ENCODE measurements around the gene UGT3A1. TPM values are rescaled to one million over a fixed set of nuclear protein-coding genes. Genes with fewer than 3 reads are reported as not detected.

UGT3A1 gene
- total RNA-seq, 1 donor: not detected

DNA sequence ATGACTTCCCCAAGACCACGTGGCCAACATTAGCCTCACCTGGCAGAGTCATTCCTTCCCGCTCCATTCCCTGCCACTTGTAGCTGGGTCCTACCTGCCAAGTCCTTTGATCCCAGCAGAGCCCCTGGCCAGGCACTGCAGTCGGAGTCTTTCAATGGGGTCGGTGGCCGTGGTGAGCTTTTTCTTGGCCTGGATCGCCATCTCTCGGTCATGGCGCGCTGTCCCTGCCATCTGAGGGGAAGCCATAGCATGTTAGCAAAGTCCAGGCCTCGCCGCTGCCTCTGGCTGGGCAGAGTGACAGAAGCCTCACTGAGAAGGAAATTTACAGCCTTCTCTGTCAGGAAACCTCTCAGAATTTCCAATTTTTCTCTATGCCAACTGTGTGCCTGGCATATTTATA, 70.3 kb downstream of the UGT3A1 start:
- no peak for DNase-seq (ENCODE audit: low read depth)
- TF ChIP-seq, protein P1, sequence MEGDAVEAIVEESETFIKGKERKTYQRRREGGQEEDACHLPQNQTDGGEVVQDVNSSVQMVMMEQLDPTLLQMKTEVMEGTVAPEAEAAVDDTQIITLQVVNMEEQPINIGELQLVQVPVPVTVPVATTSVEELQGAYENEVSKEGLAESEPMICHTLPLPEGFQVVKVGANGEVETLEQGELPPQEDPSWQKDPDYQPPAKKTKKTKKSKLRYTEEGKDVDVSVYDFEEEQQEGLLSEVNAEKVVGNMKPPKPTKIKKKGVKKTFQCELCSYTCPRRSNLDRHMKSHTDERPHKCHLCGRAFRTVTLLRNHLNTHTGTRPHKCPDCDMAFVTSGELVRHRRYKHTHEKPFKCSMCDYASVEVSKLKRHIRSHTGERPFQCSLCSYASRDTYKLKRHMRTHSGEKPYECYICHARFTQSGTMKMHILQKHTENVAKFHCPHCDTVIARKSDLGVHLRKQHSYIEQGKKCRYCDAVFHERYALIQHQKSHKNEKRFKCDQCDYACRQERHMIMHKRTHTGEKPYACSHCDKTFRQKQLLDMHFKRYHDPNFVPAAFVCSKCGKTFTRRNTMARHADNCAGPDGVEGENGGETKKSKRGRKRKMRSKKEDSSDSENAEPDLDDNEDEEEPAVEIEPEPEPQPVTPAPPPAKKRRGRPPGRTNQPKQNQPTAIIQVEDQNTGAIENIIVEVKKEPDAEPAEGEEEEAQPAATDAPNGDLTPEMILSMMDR (IDR thresholded peaks at IDR 0.05; ENCODE audit: insufficient read depth, low read length): no peak
- H3K4me3 ChIP-seq (ENCODE audit: low read depth, low read length): no peak overlapping the region

DNA sequence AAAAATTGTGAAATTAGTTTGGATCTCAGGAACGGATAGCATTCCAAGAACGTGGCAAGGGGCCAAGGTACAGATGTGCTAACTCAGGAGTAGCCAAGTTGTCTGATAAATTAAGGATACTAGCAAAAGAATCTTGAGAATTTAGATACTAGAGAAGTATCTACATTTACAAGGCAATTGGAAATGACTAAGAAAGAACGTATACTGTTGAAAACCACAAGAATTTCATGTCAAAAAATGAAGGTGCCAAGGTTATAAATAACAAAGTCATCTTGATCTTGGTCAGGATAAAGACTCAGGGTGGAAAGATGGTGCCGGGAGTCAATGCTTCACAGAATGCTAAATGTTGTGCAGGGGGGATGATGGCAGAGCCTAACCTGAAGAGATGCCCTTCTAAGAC, 72.0 kb downstream of the UGT3A1 start:
- TF ChIP-seq, protein P1 (IDR thresholded peaks at IDR 0.05; ENCODE audit: insufficient read depth, low read length): no peak
- DNase-seq (ENCODE audit: low read depth): peak; percentile 85
- no peak overlapping the region for H3K4me3 ChIP-seq (ENCODE audit: low read depth, low read length)

DNA sequence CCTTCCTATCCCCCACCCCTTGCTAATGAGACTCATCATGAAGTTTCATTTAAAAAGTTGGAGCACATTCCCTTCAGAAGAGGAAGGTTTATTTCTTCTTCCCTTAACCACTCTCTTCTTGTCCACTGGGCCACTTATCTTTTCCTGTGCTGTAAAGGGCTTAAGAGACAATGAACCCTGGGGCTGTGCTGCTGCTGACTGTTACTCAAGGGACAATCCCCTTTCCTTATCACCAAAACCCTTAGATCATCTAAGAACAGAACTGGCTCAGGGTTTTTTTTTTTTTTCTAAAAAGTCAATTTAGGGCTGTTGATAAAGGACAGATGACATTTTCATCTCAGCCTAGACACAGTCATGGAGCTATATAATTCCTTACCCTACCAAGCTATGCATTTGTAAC, 82.4 kb downstream of the UGT3A1 start:
- TF ChIP-seq, protein P1 (IDR thresholded peaks at IDR 0.05; ENCODE audit: insufficient read depth, low read length): no peak
- no peak overlapping the region for H3K4me3 ChIP-seq (ENCODE audit: low read depth, low read length)
- DNase-seq (ENCODE audit: low read depth): no peak

DNA sequence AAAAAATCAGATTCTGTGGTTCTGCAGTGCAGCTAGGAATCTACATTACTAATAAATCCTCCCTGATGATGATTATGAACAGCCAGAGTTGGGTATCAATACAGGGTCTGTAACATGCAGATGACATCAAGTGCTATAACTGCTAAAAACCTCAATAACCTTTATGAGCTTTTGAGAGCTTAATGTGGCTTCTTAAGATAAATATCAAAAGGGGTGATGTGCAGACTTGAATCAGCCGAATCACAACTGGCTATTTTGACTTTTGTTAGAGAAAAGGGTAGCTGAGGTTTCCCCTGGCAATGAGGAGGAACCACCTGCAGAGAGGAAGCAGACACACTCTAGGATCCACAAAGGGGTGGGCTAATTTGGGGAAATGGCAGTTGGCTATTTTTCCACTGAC, 83.0 kb downstream of the UGT3A1 start:
- H3K4me3 ChIP-seq (ENCODE audit: low read depth, low read length): no peak overlapping the region
- TF ChIP-seq, protein P1 (IDR thresholded peaks at IDR 0.05; ENCODE audit: insufficient read depth, low read length): no peak
- DNase-seq (ENCODE audit: low read depth): no peak

- H3K4me3 ChIP-seq (ENCODE audit: low read depth, low read length): no peak overlapping the region
- no peak for DNase-seq (ENCODE audit: low read depth)
- TF ChIP-seq, protein P1 (IDR thresholded peaks at IDR 0.05; ENCODE audit: insufficient read depth, low read length): no peak
These were observed 86.6 kb downstream of the UGT3A1 start for GRCh38 chr5:35904443-35905132.

DNA sequence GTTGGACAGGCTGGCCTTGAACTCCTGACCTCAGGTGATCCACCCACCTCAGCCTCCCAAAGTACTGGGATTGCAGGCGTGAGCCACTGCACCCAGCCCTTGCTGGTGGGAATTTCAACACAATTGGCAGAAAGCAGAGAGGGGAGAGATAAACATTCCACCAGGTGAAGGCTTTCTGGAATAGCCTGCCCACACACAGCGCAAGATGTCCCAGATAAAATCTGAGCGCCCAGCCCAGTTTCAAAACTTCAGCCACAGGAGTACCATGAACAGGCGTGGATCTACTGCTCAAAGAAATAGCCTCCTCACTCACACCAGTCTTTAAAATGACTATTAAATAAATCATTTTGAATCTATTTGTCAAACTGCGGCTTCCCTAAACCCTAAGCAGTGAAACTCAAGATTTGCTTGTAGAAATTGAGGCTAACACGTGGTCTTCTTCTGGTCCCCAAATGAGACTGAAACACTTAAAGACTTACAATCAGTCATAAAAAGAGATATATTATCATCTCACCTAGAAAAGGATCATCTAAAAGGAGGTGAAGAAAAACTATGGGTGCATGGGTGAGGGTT, 87.5 kb downstream of the UGT3A1 start:
- no peak for DNase-seq (ENCODE audit: low read depth)
- H3K4me3 ChIP-seq (ENCODE audit: low read depth, low read length): no peak overlapping the region
- TF ChIP-seq, protein P1 (IDR thresholded peaks at IDR 0.05; ENCODE audit: insufficient read depth, low read length): no peak

Measured in fibroblast of the aortic adventitia (primary cell).